GM23338 (cell line): Measurements from ENCODE around the gene SLC40A1. TPM values are rescaled to one million over a fixed set of nuclear protein-coding genes. Genes with fewer than 3 reads are reported as not detected.

Source experiments
- ATAC-seq: fragments of 200-7000 bp; cut with Tn5 transposase; 3 replicates; pipeline ENCODE4 v1.9.1; 2020
- DNase-seq: peaks from one replicate; pipeline ENCODE4 v3.0.0-alpha.2; 2015; ENCODE audit warnings: low spot score
- H2AFZ ChIP-seq: fragments of 200-600 bp; sonication (generic); 2 replicates; pipeline ENCODE4 v1.8.0; 2016; ENCODE audit warnings: antibody characterized with exemption, mild to moderate bottlenecking, moderate library complexity
- H3F3A ChIP-seq: fragments of 200-600 bp; sonication (generic); replicated peaks from 2 replicates; pipeline ENCODE4 v1.8.0; 2017; ENCODE audit warnings: antibody characterized with exemption, mixed run types, low read depth
- H3K27ac ChIP-seq: fragments of 200-600 bp; sonication (generic); 2 replicates; pipeline ENCODE4 v1.6.1; 2016; ENCODE audit warnings: low read depth
- H3K27me3 ChIP-seq: fragments of 200-600 bp; sonication (generic); 2 replicates; pipeline ENCODE4 v1.8.0; 2016; ENCODE audit warnings: mild to moderate bottlenecking, mixed run types, moderate library complexity; ENCODE audit not compliant: insufficient read depth
- H3K36me3 ChIP-seq: fragments of 200-600 bp; sonication (generic); 2 replicates; pipeline ENCODE4 v1.8.0; 2016; ENCODE audit warnings: mild to moderate bottlenecking; ENCODE audit not compliant: insufficient read depth
- H3K4me1 ChIP-seq: fragments of 200-600 bp; sonication (generic); 2 replicates; pipeline ENCODE4 v1.8.0; 2016; ENCODE audit warnings: mild to moderate bottlenecking, moderate library complexity; ENCODE audit not compliant: insufficient read depth
- H3K4me2 ChIP-seq: fragments of 200-600 bp; sonication (generic); 2 replicates; pipeline ENCODE4 v1.7.1; 2017; ENCODE audit warnings: mixed run types
- H3K4me3 ChIP-seq: fragments of 200-600 bp; sonication (generic); 2 replicates; pipeline ENCODE4 v1.6.1; 2016; ENCODE audit warnings: mixed run types
- H3K79me2 ChIP-seq: fragments of 200-600 bp; sonication (generic); replicated peaks from 2 replicates; pipeline ENCODE4 v1.8.0; 2017; ENCODE audit warnings: mild to moderate bottlenecking; ENCODE audit not compliant: insufficient read depth
- H3K9me2 ChIP-seq: fragments of 200-600 bp; sonication (generic); 2 replicates; pipeline ENCODE4 v1.8.0; 2017; ENCODE audit not compliant: insufficient read depth
- H4K20me1 ChIP-seq: fragments of 200-600 bp; sonication (generic); replicated peaks from 2 replicates; pipeline ENCODE4 v1.8.0; 2017; ENCODE audit warnings: mild to moderate bottlenecking; ENCODE audit not compliant: insufficient read depth
- H3K27ac Mint-ChIP-seq: 2 replicates; pipeline ENCODE4 v1.8.0; 2020; ENCODE audit warnings: inconsistent platforms, mild to moderate bottlenecking, moderate library complexity, mixed read lengths
- H3K27me3 Mint-ChIP-seq: 3 replicates; pipeline ENCODE4 v1.8.0; 2022; ENCODE audit warnings: low read depth, mild to moderate bottlenecking, moderate library complexity, mixed read lengths, inconsistent platforms; ENCODE audit not compliant: insufficient read depth, poor library complexity
- H3K36me3 Mint-ChIP-seq: 3 replicates; pipeline ENCODE4 v1.8.0; 2021; ENCODE audit warnings: low read depth, mild to moderate bottlenecking, inconsistent platforms, moderate library complexity, mixed read lengths
- H3K4me1 Mint-ChIP-seq: 3 replicates; pipeline ENCODE4 v1.8.0; 2020; ENCODE audit warnings: mild to moderate bottlenecking, inconsistent platforms, mixed read lengths
- H3K4me3 Mint-ChIP-seq: 3 replicates; pipeline ENCODE4 v1.8.0; 2021; ENCODE audit warnings: moderate library complexity, mild to moderate bottlenecking, inconsistent platforms, mixed read lengths
- H3K9me3 Mint-ChIP-seq: 3 replicates; pipeline ENCODE4 v1.8.0; 2020; ENCODE audit warnings: moderate library complexity, mild to moderate bottlenecking, inconsistent platforms, mixed read lengths
- CREB1 ChIP-seq: fragments of 250-450 bp; sonication (Bioruptor Pico); IDR thresholded peaks from 2 replicates; pipeline ENCODE4 v1.5.0; 2020; ENCODE audit warnings: low read depth, mild to moderate bottlenecking, moderate library complexity
- EZH2phosphoT487 ChIP-seq: fragments of 200-600 bp; sonication (generic); IDR thresholded peaks from one replicate; pipeline ENCODE4 v1.8.1; 2018; ENCODE audit warnings: antibody characterized with exemption; ENCODE audit not compliant: unreplicated experiment
- NANOG ChIP-seq: IDR thresholded peaks from 2 replicates; pipeline ENCODE4 v1.6.1; 2016; ENCODE audit warnings: antibody characterized with exemption, borderline replicate concordance
- REST ChIP-seq: IDR thresholded peaks from one replicate; pipeline ENCODE4 v1.6.1; 2018; ENCODE audit warnings: antibody characterized with exemption; ENCODE audit not compliant: unreplicated experiment
- STAT1 ChIP-seq: IDR thresholded peaks from one replicate; pipeline ENCODE4 v1.6.1; 2016; ENCODE audit warnings: antibody characterized with exemption; ENCODE audit not compliant: unreplicated experiment
- ZNF114 ChIP-seq: fragments of 250-450 bp; sonication (Bioruptor Pico); IDR thresholded peaks from 2 replicates; pipeline ENCODE4 v1.5.0; 2020; ENCODE audit warnings: mild to moderate bottlenecking, moderate library complexity
- polyA plus RNA-seq: library from polyadenylated mRNA; unstranded; fragments of >200 nt; fragmentation: Nextera tagmentation; extraction: Ambion mirVana; gene quantifications from 2 replicates; pipeline ENCODE4 v1.2.1, GENCODE V29; 2016
- total RNA-seq: library from RNA; depleted of rRNA; stranded (reverse); fragments of >200 nt; shearing (Covaris generic); gene quantifications from 2 replicates; pipeline ENCODE4 v1.2.3, GENCODE V29; 2014
- TF ChIP-seq, protein P1 (sequence below): IDR thresholded peaks from 2 replicates; pipeline ENCODE4 v1.6.1; 2016; ENCODE audit warnings: antibody characterized with exemption
- TF ChIP-seq, protein P2 (sequence below), 2 experiments: fragments of 200-600 bp in 1 of 2; sonication (generic) in 1 of 2; conservative IDR thresholded peaks; 2 replicates each; pipeline versions ENCODE4 v1.5.1 to v1.6.1; 2016 to 2017; ENCODE audit warnings: antibody characterized with exemption in 2 of 2, low read depth in 2 of 2, mild to moderate bottlenecking in 2 of 2, moderate library complexity in 1 of 2
- TF ChIP-seq, protein P3 (sequence below): fragments of 250-450 bp; sonication (Bioruptor Pico); IDR thresholded peaks from 2 replicates; pipeline ENCODE4 v1.5.0; 2020; ENCODE audit warnings: mild to moderate bottlenecking, moderate library complexity

SLC40A1 gene
- total and polyA plus RNA-seq, 2 experiments from 2014 or later: 0.08 TPM; not detected in 1

DNA sequence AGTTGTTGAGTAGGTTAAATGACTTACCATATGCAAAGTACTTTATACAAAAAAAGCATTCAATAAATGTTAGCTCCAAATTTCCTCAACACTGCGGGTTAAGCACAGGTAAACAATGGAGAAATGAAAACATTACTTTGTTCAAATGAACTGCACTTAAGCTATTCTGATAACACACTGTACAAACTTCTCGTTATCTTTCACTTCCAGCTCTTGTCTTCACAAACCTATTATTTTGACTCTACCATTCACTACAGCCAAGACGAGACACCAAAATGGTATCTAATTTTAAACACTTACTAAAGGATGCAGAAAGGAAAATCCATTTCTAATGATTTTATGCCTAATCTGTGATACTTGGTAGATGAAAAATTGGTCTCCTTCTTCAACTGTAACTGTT is 43.8 kb downstream of the SLC40A1 start (continued):
- TF ChIP-seq, protein P1, sequence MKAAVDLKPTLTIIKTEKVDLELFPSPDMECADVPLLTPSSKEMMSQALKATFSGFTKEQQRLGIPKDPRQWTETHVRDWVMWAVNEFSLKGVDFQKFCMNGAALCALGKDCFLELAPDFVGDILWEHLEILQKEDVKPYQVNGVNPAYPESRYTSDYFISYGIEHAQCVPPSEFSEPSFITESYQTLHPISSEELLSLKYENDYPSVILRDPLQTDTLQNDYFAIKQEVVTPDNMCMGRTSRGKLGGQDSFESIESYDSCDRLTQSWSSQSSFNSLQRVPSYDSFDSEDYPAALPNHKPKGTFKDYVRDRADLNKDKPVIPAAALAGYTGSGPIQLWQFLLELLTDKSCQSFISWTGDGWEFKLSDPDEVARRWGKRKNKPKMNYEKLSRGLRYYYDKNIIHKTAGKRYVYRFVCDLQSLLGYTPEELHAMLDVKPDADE: no peak

- Mint-ChIP-seq H3K4me3 (no peak overlapping the region), H3K27ac (no peak overlapping the region), H3K9me3 (no peaks in the 10 kb centered on the region), H3K4me1 (no peaks in the 10 kb centered on the region), H3K36me3 (no peaks in the 10 kb centered on the region), H3K27me3 (peaks cover 5% of the 10 kb centered on the region)
- Histone ChIP-seq H4K20me1 (no peaks in the 10 kb centered on the region), H3F3A (no peaks in the 10 kb centered on the region), H3K4me2 (no peak overlapping the region), H3K36me3 (no peaks in the 10 kb centered on the region), H3K27me3 (no peaks in the 10 kb centered on the region), H3K79me2 (no peaks in the 10 kb centered on the region), H3K4me3 (no peak overlapping the region), H3K27ac (no peak overlapping the region), H3K9me2 (no peaks in the 10 kb centered on the region), H3K4me1 (no peaks in the 10 kb centered on the region), H2AFZ (no peak overlapping the region)
- no peak for DNase-seq
- no peak for ATAC-seq
- TF ChIP-seq, protein P2, sequence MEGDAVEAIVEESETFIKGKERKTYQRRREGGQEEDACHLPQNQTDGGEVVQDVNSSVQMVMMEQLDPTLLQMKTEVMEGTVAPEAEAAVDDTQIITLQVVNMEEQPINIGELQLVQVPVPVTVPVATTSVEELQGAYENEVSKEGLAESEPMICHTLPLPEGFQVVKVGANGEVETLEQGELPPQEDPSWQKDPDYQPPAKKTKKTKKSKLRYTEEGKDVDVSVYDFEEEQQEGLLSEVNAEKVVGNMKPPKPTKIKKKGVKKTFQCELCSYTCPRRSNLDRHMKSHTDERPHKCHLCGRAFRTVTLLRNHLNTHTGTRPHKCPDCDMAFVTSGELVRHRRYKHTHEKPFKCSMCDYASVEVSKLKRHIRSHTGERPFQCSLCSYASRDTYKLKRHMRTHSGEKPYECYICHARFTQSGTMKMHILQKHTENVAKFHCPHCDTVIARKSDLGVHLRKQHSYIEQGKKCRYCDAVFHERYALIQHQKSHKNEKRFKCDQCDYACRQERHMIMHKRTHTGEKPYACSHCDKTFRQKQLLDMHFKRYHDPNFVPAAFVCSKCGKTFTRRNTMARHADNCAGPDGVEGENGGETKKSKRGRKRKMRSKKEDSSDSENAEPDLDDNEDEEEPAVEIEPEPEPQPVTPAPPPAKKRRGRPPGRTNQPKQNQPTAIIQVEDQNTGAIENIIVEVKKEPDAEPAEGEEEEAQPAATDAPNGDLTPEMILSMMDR (conservative IDR thresholded peaks at IDR 0.05; ENCODE audit: low read depth in 2 of 2): no peak
- TF ChIP-seq EZH2phosphoT487 (no peak), STAT1 (no peak), NANOG (no peak), CREB1 (no peak), ZNF114 (CRISPR knock-in tag) (no peak), REST (no peak)
- TF ChIP-seq, protein P3, sequence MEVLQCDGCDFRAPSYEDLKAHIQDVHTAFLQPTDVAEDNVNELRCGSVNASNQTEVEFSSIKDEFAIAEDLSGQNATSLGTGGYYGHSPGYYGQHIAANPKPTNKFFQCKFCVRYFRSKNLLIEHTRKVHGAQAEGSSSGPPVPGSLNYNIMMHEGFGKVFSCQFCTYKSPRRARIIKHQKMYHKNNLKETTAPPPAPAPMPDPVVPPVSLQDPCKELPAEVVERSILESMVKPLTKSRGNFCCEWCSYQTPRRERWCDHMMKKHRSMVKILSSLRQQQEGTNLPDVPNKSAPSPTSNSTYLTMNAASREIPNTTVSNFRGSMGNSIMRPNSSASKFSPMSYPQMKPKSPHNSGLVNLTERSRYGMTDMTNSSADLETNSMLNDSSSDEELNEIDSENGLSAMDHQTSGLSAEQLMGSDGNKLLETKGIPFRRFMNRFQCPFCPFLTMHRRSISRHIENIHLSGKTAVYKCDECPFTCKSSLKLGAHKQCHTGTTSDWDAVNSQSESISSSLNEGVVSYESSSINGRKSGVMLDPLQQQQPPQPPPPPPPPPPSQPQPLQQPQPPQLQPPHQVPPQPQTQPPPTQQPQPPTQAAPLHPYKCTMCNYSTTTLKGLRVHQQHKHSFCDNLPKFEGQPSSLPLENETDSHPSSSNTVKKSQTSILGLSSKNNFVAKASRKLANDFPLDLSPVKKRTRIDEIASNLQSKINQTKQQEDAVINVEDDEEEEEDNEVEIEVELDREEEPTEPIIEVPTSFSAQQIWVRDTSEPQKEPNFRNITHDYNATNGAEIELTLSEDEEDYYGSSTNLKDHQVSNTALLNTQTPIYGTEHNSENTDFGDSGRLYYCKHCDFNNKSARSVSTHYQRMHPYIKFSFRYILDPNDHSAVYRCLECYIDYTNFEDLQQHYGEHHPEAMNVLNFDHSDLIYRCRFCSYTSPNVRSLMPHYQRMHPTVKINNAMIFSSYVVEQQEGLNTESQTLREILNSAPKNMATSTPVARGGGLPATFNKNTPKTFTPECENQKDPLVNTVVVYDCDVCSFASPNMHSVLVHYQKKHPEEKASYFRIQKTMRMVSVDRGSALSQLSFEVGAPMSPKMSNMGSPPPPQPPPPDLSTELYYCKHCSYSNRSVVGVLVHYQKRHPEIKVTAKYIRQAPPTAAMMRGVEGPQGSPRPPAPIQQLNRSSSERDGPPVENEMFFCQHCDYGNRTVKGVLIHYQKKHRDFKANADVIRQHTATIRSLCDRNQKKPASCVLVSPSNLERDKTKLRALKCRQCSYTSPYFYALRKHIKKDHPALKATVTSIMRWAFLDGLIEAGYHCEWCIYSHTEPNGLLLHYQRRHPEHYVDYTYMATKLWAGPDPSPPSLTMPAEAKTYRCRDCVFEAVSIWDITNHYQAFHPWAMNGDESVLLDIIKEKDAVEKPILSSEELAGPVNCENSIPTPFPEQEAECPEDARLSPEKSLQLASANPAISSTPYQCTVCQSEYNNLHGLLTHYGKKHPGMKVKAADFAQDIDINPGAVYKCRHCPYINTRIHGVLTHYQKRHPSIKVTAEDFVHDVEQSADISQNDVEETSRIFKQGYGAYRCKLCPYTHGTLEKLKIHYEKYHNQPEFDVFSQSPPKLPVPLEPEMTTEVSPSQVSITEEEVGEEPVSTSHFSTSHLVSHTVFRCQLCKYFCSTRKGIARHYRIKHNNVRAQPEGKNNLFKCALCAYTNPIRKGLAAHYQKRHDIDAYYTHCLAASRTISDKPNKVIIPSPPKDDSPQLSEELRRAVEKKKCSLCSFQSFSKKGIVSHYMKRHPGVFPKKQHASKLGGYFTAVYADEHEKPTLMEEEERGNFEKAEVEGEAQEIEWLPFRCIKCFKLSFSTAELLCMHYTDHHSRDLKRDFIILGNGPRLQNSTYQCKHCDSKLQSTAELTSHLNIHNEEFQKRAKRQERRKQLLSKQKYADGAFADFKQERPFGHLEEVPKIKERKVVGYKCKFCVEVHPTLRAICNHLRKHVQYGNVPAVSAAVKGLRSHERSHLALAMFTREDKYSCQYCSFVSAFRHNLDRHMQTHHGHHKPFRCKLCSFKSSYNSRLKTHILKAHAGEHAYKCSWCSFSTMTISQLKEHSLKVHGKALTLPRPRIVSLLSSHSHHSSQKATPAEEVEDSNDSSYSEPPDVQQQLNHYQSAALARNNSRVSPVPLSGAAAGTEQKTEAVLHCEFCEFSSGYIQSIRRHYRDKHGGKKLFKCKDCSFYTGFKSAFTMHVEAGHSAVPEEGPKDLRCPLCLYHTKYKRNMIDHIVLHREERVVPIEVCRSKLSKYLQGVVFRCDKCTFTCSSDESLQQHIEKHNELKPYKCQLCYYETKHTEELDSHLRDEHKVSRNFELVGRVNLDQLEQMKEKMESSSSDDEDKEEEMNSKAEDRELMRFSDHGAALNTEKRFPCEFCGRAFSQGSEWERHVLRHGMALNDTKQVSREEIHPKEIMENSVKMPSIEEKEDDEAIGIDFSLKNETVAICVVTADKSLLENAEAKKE: no peak
- TF ChIP-seq, protein P1: no peak
These were observed 45.4 kb downstream of the SLC40A1 start for GRCh38 chr2:189534854-189535832.
